DMS79 treated with DMSO at 0.1 percent for 48 hours (cell line): Measurements from ENCODE around the gene ELF3.
"Not testable (repeated sequence)": the region's sequence is repeated elsewhere in the genome, so short reads cannot be mapped to it uniquely, and the experiment has no call there.

Experiments
- DNase-seq: peaks from one replicate; lab custom pipeline; 2025; lab: John Stamatoyannopoulos, UW

ELF3 gene

GRCh38 chr1:202009326-202010179 is 834 bp upstream of the ELF3 start:
- DNase-seq: peak; percentile 91

- no peak for DNase-seq
These were observed 1.6 kb downstream of the ELF3 start for GRCh38 chr1:202011994-202012393.

GRCh38 chr1:202012544-202013478 is 2.4 kb downstream of the ELF3 start:
- no peak for DNase-seq

GRCh38 chr1:202013603-202014002 is 3.2 kb downstream of the ELF3 start:
- no peak for DNase-seq

DNA sequence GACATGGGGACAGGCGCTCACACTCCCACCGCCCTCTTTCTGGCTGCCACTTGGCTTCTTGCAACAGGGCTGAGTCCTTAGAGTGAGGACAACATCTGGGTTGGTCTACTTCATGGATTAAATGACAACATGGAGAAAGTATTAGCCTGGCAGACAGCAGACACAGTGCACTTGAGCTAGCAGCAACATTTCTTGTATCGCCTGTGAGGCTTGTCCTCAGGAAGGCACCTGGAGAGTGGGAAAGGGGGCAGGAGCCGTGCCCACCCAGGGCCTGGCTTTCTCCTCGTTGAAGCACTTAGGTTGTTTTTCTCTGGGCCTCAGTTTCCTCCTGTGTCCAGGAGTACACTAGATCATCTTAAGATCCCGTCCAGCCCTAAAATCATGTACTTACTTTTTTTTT is 3.7 kb downstream of the ELF3 start:
- DNase-seq: no peak

DNA sequence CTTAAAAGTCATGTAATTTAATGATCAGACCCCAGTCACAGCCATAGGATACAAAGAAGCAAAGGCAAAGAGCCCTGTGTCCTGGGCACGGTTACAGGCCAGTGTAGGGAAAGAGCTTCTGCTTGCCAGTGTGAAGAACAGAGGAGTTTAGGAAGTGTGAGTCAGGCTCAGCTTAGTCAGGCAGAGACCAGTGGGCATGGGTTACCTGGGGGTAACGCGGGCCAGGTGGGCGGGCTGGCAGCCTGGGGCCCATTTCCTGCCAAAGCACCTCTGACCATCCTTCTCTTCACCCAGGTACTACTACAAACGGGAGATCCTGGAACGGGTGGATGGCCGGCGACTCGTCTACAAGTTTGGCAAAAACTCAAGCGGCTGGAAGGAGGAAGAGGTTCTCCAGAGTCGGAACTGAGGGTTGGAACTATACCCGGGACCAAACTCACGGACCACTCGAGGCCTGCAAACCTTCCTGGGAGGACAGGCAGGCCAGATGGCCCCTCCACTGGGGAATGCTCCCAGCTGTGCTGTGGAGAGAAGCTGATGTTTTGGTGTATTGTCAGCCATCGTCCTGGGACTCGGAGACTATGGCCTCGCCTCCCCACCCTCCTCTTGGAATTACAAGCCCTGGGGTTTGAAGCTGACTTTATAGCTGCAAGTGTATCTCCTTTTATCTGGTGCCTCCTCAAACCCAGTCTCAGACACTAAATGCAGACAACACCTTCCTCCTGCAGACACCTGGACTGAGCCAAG is 4.7 kb downstream of the ELF3 start:
- DNase-seq: no peak

DNA sequence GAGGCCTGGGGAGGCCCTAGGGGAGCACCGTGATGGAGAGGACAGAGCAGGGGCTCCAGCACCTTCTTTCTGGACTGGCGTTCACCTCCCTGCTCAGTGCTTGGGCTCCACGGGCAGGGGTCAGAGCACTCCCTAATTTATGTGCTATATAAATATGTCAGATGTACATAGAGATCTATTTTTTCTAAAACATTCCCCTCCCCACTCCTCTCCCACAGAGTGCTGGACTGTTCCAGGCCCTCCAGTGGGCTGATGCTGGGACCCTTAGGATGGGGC is 5.2 kb downstream of the ELF3 start:
- no peak for DNase-seq

DNA sequence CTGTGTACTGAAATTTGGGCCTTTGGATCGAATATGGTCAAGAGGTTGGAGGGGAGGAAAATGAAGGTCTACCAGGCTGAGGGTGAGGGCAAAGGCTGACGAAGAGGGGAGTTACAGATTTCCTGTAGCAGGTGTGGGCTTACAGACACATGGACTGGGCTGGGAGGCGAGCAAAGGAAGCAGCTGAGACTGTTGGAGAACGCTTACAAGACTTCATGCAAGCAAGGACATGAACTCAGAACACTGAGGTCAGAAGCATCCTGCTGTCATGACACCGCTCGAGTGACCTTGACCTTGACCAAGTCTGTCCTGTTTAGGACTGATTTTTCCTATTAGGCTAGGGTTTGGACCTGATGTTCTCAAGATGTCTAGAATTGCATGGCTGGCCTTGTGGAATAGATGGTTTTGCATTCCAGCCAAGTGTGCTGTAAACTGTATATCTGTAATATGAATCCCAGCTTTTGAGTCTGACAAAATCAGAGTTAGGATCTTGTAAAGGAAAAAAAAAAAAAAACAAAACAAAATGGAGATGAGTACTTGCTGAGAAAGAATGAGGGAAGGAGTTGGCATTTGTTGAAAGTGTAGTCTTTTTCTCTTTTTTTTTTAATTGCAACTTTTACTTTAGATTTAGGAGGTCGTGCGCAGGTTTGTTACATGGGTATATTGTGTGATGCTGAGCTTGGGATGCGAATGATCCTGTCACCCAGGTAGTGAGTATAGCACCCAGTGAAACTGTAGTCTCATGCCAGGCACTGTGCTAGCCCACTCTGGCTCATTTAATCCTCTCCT is 5.8 kb downstream of the ELF3 start:
- no peak for DNase-seq

DNA sequence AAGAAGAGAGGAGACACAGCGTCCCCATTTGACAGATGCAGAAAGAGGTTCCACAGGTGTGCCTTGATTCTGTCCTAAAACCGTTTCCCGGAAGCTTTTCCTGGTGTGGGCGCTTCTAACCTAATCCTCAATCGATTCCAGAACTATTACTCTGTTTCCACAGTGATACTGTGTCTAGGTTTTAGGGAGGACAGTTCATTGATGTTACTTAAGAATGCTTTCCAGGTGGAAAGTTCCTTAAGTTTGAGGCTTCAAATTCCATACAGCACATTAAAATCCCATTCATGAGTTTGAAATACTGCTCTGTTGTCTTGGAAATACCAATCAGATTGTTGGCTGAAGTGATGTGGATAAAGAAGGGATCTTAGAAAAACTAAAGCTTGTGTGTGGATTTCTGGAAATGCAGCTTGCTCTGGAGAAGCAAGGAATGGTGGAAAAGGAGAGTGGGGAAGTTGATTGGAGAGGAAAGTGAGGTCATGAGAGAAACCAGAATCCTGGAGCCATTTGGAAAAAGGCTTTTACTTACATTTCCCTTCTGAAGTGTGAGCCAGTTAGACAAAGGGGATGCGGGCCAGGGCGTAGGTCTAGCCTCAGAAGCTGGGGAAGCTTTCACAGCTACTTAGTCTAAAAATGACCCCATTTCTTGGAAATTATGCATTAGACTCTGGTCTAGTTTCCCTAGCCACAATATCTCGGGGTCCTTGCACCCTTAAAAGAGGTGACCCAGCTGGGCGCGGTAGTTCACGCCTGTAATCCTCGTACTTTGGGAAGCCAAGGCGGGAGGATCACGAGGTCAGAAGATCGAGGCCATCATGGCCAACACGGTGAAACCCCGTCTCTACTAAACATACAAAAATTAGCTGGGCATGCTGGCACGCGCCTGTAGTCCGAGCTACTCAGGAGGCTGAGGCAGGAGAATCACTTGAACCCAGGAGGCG is 6.7 kb downstream of the ELF3 start:
- no peak for DNase-seq

- DNase-seq: peak; percentile 51
These were observed 7.5 kb downstream of the ELF3 start for GRCh38 chr1:202017749-202018467.

DNA sequence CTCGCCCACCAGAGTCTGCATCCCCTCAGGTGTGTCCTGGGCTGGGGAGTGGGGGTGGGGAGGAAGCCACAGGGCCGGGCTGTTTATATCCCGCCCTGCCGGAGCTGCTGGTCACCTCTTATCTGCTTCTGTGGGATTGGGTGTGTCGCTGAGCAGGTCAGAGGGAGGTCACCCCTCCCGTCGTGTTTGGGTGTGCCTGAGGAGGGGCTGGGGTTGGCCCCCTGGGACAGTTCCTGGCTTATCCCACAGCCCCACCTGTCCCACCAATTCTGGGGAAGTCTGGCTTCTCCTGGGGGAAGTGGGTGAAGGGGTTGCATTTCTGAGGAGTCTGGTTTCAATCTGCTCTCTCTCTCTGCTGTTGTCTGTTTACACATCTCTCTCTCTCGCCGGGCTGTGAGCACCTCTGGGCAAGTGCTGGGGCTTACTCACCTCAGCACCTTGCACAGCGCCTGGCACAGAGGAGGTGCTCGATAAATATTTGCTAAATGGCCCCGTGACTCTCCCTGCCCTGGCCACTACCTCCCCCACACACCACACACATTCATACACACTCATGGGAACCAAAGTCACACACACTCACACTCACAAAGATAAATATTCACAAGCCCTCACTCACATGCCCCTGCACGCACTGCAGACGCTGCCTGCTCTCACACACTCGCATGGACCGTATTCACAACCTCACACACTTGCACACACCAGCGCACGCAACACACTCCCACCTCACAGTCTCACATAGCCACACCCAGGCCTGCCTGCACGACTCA is 8.3 kb downstream of the ELF3 start:
- peak; percentile 84 for DNase-seq

GRCh38 chr1:202019235-202019558 is 8.8 kb downstream of the ELF3 start:
- DNase-seq: not testable (repeated sequence)

DNA sequence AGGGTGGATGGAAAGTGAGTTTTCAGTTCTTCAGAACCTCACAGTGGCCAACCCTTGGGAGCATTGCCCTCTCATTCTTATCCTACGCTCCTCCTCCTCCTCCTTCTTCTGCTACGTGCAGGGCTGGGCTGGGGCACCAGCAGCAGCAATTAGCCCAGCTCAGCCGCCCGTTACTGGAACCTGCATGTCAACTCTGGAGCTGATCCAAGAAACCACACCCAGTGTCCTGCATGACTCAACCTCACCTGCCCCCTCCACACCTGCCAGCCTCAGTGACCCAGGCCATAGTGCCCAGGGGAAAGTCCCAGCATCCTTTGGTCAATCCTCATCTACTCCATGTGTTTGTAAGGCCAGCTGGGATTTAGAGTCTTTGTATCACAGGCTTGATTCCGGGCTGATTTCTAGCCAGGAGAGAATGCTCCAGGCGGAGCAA is 12.6 kb downstream of the ELF3 start:
- peak; percentile 81 for DNase-seq

DNA sequence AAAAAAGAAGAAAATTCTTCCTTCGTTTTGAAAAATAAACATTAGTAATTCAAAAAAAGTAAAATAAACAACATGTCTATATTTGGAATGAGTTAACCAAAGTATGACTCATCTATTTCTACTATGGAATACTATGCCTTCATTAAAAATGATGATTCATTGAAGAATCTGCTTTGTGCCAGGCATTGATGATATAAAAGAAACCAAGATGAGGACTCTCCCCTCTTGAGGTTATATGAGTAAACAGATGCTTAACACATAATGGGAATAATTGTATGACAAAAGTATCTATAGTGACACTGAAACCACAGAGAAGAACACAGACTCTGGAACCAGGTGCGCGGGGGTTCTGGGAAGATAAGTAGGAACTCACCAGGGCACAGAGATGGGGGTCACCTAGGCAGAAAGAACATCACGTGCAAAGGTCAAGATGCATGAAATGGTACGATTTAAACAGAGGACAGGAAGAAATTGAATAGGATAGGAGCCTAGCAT is 18.8 kb downstream of the ELF3 start:
- peak; percentile 18 for DNase-seq

GRCh38 chr1:202029727-202030126 is 19.3 kb downstream of the ELF3 start:
- DNase-seq: no peak

DNA sequence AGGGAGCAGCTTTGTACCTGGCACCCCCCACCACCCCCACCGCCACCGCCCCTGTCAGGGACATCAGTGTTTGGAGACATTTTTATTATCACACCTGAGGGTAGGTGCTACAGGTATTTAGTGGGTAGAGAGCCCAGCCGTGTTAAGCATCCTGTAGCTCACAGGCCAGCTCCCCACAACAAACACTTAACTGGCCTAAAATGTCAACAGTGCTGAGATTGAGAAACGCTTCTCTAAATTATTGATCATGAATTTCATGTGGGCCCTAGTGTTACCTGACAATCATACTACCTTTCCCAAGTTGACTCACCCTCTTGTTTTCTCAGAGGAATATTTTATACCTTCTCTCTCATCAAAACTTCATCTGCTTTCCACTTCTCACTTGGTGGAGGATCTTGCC is 21.4 kb downstream of the ELF3 start:
- DNase-seq: no peak

DNA sequence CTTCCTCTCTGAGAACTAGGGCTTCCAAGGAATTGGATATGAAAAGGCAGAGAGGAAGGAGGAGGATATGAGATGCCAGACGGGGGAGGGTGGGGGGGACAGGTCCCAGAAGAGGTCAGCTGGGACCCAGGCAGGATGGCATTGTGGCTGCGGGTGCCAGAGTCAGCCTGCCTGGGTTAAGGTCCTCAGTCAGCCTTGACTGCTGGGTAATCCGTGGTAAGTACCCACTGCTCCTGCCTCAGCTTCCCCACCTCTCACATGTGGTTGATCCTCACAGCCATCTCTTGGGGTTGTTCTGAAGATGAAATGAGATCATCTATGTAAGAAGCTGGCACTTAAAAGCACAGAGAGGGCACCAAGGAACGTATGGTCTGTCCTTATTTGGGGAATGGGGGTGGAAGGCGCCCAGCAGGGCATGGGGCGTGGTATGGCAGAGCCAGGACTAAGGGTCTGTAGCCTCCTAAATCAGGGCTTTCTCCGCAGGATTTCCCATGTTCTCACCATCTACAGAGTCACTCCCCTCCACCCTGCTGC is 23.8 kb downstream of the ELF3 start:
- no peak for DNase-seq

DNA sequence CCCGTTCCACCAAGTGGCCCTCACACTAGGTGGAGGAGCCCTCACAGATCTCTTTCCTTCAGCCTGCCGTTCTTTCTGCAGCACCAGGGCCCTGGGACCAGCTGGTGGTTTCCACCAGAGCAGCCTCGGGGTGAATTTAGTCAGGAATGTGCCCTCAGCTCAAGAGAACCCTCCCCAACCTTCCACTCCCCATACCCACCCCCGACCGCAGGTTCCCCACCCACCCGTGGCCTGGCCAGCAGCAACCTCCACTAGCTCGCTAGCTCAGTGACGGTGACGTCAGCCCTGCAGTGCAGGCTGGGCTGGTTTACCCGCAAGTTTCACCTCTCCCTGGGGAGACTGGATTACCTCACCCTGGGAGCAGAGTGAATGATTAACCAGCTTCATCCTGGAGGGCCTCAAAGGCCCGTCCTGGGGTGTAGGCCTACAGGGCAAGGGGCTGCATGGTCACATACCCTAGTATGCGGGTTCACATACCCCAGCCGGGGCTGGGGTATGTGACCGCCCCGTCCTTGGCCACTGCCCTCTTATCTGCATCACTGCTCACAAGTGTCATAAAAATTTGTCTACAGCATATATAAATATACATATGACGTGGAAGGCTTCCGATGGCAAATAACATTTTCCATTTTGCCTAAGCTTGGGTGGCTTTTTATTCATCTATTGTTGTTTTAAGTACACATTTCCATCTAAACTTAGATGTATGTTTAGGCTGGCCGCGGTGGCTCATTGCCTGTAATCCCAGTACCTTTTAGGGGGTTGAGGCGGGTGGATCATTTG is 24.5 kb downstream of the ELF3 start:
- DNase-seq: peak; percentile 27
